Measurements from ENCODE around the gene ZNF346. TPM values are rescaled to one million over a fixed set of nuclear protein-coding genes. Genes with fewer than 3 reads are reported as not detected.

ZNF346 gene
- total and polyA plus RNA-seq, 2 donors from 2014 or later = 9.5 to 19.2 TPM

DNA sequence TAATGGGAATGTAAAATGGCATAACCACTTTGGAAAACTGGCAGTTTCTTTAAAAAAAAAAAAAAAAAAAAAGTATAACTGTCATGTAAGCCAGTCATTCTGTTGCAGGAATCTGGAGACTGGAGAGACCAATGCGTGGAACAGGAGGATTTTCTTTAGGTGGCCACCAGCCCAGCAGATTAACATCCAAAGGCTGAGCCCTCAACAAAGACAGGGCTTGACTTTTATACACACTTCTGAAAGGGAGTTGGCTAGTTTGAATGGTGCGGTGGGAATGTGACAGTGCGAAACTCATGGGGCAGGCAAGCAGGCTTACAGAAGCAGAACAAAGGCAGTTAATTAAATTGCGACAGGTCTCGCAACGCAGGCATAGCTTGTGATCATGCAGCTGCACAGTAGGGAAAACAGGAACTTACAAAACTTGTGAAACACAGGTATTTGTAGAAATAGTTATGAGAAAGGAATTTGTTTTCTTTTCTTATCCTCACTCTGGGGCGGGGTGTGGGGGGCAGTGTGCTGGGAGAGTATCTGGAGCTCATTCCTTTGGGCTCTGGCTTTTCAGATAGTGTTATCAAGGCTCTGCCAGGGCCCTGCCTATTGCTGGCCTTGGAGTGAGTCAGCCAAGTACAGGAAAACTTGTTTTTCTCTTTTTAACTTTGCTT is 27.9 kb upstream of the ZNF346 start:
- H3K9ac ChIP-seq (ENCODE audit: low read length in 3 of 3) = no peak overlapping the region
- no peaks in the 10 kb centered on the region for H3K9me3 ChIP-seq (ENCODE audit: control insufficient read depth in 2 of 3, insufficient read depth in 1 of 3, low read length in 3 of 3)
- intact Hi-C loops (cut with DNase I) = no loop called here
- no peaks in the 10 kb centered on the region for H3K27me3 ChIP-seq (ENCODE audit: control insufficient read depth, insufficient read depth, low read length)
- no peak overlapping the region for H3K27ac ChIP-seq (ENCODE audit: low read depth in 2 of 2, low read length in 2 of 2)
- no peak for FAIRE-seq
- H3K36me3 ChIP-seq (ENCODE audit: control insufficient read depth in 2 of 3, insufficient read depth in 3 of 3, low read length in 3 of 3) = no peaks in the 10 kb centered on the region
- TF ChIP-seq, protein P1, sequence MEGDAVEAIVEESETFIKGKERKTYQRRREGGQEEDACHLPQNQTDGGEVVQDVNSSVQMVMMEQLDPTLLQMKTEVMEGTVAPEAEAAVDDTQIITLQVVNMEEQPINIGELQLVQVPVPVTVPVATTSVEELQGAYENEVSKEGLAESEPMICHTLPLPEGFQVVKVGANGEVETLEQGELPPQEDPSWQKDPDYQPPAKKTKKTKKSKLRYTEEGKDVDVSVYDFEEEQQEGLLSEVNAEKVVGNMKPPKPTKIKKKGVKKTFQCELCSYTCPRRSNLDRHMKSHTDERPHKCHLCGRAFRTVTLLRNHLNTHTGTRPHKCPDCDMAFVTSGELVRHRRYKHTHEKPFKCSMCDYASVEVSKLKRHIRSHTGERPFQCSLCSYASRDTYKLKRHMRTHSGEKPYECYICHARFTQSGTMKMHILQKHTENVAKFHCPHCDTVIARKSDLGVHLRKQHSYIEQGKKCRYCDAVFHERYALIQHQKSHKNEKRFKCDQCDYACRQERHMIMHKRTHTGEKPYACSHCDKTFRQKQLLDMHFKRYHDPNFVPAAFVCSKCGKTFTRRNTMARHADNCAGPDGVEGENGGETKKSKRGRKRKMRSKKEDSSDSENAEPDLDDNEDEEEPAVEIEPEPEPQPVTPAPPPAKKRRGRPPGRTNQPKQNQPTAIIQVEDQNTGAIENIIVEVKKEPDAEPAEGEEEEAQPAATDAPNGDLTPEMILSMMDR (IDR thresholded peaks at IDR 0.05; ENCODE audit: borderline replicate concordance, extremely low read depth, insufficient read depth) = no peak
- no peak overlapping the region for H3K4me3 ChIP-seq (ENCODE audit: low read length in 3 of 3)
- DNase-seq = peak in 3 of 5 donors; percentile 16 to 36 (median 20)
- peaks cover 0 to 7% (median 0%) of the 10 kb centered on the region in 3 donors for H3K4me1 ChIP-seq (ENCODE audit: control insufficient read depth in 2 of 3, insufficient read depth in 2 of 3, low read depth in 1 of 3, low read length in 3 of 3)

DNA sequence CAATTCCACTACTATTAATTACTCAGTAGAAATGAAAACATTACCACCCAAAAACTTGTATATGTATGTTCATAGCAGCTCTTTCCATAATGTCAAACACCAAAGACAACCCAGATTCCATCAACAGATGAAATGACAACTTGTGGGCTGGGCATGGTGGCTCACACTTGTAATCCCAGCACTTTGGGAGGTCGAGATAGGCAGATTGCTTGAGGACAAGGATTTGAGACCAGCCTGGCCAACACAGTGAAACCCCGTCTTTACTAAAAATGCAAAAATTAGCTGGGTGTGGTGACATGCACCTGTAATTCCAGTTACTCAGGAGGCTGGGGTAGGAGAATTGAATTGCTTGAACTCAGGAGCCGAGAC is 27.4 kb upstream of the ZNF346 start:
- no peak for FAIRE-seq
- TF ChIP-seq, protein P1 (IDR thresholded peaks at IDR 0.05; ENCODE audit: borderline replicate concordance, extremely low read depth, insufficient read depth) = no peak
- intact Hi-C loops (cut with DNase I) = no loop called here
- Histone ChIP-seq H3K27ac (ENCODE audit: low read depth in 2 of 2, low read length in 2 of 2) (no peak overlapping the region), H3K36me3 (ENCODE audit: control insufficient read depth in 2 of 3, insufficient read depth in 3 of 3, low read length in 3 of 3) (no peaks in the 10 kb centered on the region), H3K4me3 (ENCODE audit: low read length in 3 of 3) (no peak overlapping the region), H3K4me1 (ENCODE audit: control insufficient read depth in 2 of 3, insufficient read depth in 2 of 3, low read depth in 1 of 3, low read length in 3 of 3) (peaks cover 0 to 7% (median 0%) of the 10 kb centered on the region in 3 donors), H3K9me3 (ENCODE audit: control insufficient read depth in 2 of 3, insufficient read depth in 1 of 3, low read length in 3 of 3) (no peaks in the 10 kb centered on the region), H3K27me3 (ENCODE audit: control insufficient read depth, insufficient read depth, low read length) (no peaks in the 10 kb centered on the region), H3K9ac (ENCODE audit: low read length in 3 of 3) (no peak overlapping the region)
- DNase-seq = no peak

DNA sequence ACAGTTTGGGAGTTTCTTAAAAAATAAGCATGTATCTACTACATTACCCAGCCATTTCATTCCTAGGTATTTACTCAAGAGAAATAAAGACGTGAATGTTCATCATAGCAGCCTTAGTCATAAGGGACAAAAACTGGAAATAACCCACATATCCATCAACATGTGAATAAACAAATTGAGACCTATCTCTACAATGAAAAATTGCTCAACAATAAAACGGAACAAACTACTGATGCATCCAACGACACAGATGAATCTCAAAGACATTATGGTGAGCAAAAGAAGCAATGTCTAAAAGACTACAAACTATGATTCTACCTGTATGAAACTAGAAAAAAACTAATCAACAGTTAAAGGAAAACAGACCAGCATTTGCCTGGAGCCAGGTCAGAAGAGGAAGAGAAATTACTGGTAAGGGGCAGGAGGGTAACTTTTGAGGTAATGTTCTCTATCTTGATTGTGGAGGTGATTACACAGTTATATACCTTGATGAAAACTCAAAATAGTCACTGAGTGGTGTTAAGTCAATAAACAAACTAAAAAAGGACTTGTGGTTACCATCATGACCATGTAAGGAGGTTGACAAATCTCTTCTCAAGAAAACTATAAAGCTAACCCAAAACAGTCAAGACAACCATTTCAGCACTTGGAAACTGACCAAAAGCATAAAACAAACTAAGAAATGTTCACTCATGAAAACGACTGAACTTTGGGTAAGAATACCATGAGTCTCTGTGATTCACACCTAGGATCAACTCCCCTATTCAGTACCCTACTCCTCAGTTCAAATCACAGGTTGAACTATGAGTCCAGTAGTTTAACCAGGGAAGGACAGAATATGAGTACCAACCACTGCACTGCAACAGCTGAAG is 26.4 kb upstream of the ZNF346 start:
- H3K36me3 ChIP-seq (ENCODE audit: control insufficient read depth in 2 of 3, insufficient read depth in 3 of 3, low read length in 3 of 3) = no peaks in the 10 kb centered on the region
- H3K4me1 ChIP-seq (ENCODE audit: control insufficient read depth in 2 of 3, insufficient read depth in 2 of 3, low read depth in 1 of 3, low read length in 3 of 3) = peaks cover 0 to 7% (median 0%) of the 10 kb centered on the region in 3 donors
- DNase-seq = no peak
- TF ChIP-seq, protein P1 (IDR thresholded peaks at IDR 0.05; ENCODE audit: borderline replicate concordance, extremely low read depth, insufficient read depth) = no peak
- intact Hi-C loops (cut with DNase I) = no loop called here
- no peak overlapping the region for H3K4me3 ChIP-seq (ENCODE audit: low read length in 3 of 3)
- no peak overlapping the region for H3K27ac ChIP-seq (ENCODE audit: low read depth in 2 of 2, low read length in 2 of 2)
- H3K9me3 ChIP-seq (ENCODE audit: control insufficient read depth in 2 of 3, insufficient read depth in 1 of 3, low read length in 3 of 3) = no peaks in the 10 kb centered on the region
- no peak overlapping the region for H3K9ac ChIP-seq (ENCODE audit: low read length in 3 of 3)
- H3K27me3 ChIP-seq (ENCODE audit: control insufficient read depth, insufficient read depth, low read length) = no peaks in the 10 kb centered on the region
- no peak for FAIRE-seq

Measured in kidney (tissue), 14 donors.